IMR-90 (cell line): Measurements from ENCODE around the gene OR6X1. TPM values are rescaled to one million over a fixed set of nuclear protein-coding genes. Genes with fewer than 3 reads are reported as not detected.
A peak's percentile ranks its signal among the peaks of the same experiment; 100 is the strongest.
"Not testable (repeated sequence)": the region's sequence is repeated elsewhere in the genome, so short reads cannot be mapped to it uniquely, and the experiment has no call there.

Source experiments
- ATAC-seq: fragments of 200-7000 bp; cut with Tn5 transposase; 2 replicates; pipeline ENCODE4 v1.9.1; 2020; ENCODE audit warnings: low read depth, mild to moderate bottlenecking, moderate library complexity
- BruUV-seq: library from RNA; stranded (reverse); fragments of 400-500 nt; replicated peaks from 2 replicates; lab custom pipeline; 2021; lab: Mats Ljungman, UMichigan
- CTCF ChIA-PET: fragments of 300-600 bp; formaldehyde crosslinking; extraction: SDS; loops from one replicate; lab custom pipeline; 2021; ENCODE audit warnings: antibody characterized with exemption; lab: Yijun Ruan, JAX
- POLR2A ChIA-PET: fragments of 300-600 bp; sonication (Branson Sonifier 250); formaldehyde crosslinking; loops from one replicate; lab custom pipeline; 2022; ENCODE audit warnings: antibody characterized with exemption; ENCODE audit not compliant: unreplicated experiment; lab: Charles Lee
- DNase-seq: peaks from one replicate; pipeline ENCODE4 v3.0.0; 2013
- H2AFZ ChIP-seq: replicated peaks from 2 replicates; pipeline ENCODE3; 2013; ENCODE audit warnings: low read length, mild to moderate bottlenecking; ENCODE audit not compliant: poor library complexity
- H2AK5ac ChIP-seq: 2 replicates; pipeline ENCODE4 v1.6.1; 2013; ENCODE audit warnings: low read depth, low read length, inconsistent platforms
- H2AK9ac ChIP-seq: replicated peaks from 2 replicates; pipeline ENCODE3; 2013; ENCODE audit warnings: mild to moderate bottlenecking, low read depth, low read length, moderate library complexity; ENCODE audit not compliant: poor library complexity
- H2BK120ac ChIP-seq: 2 replicates; pipeline ENCODE4 v1.6.1; 2013; ENCODE audit warnings: low read depth, low read length, inconsistent platforms
- H2BK15ac ChIP-seq: 3 replicates; pipeline ENCODE4 v1.6.1; 2013; ENCODE audit warnings: low read depth, low read length, inconsistent platforms
- H2BK20ac ChIP-seq: 2 replicates; pipeline ENCODE4 v1.6.1; 2013; ENCODE audit warnings: low read depth, mild to moderate bottlenecking, inconsistent platforms, low read length, moderate library complexity
- H2BK5ac ChIP-seq: 2 replicates; pipeline ENCODE4 v1.6.1; 2013; ENCODE audit warnings: mild to moderate bottlenecking, low read depth, low read length, inconsistent platforms; ENCODE audit not compliant: poor library complexity, severe bottlenecking
- H3K14ac ChIP-seq: replicated peaks from 2 replicates; pipeline ENCODE4 v1.6.1; 2013; ENCODE audit warnings: low read depth, low read length, inconsistent platforms
- H3K18ac ChIP-seq: 2 replicates; pipeline ENCODE4 v1.6.1; 2013; ENCODE audit warnings: low read depth, low read length, control low read depth
- H3K23ac ChIP-seq: 2 replicates; pipeline ENCODE4 v1.6.1; 2013; ENCODE audit warnings: low read depth, low read length, inconsistent platforms
- H3K27ac ChIP-seq: 2 replicates; pipeline ENCODE4 v1.5.1; 2013; ENCODE audit warnings: mild to moderate bottlenecking, control low read depth, low read length; ENCODE audit not compliant: insufficient read depth
- H3K27me3 ChIP-seq: 2 replicates; pipeline ENCODE4 v1.6.1; 2013; ENCODE audit warnings: low read length; ENCODE audit not compliant: control insufficient read depth, insufficient read depth
- H3K36me3 ChIP-seq: 2 replicates; pipeline ENCODE4 v1.6.1; 2013; ENCODE audit warnings: low read length, mixed read lengths; ENCODE audit not compliant: control insufficient read depth, insufficient read depth
- H3K4ac ChIP-seq: 2 replicates; pipeline ENCODE4 v1.6.1; 2013; ENCODE audit warnings: low read depth, low read length, inconsistent platforms
- H3K4me1 ChIP-seq: 2 replicates; pipeline ENCODE4 v1.6.1; 2013; ENCODE audit warnings: low read length, mixed read lengths; ENCODE audit not compliant: control insufficient read depth, insufficient read depth
- H3K4me2 ChIP-seq: 2 replicates; pipeline ENCODE4 v1.6.1; 2013; ENCODE audit warnings: low read depth, mild to moderate bottlenecking, control low read depth, low read length, moderate library complexity
- H3K4me3 ChIP-seq: 2 replicates; pipeline ENCODE4 v1.5.1; 2013; ENCODE audit warnings: low read depth, mild to moderate bottlenecking, control low read depth, low read length, moderate library complexity; ENCODE audit not compliant: insufficient read depth
- H3K56ac ChIP-seq: 2 replicates; pipeline ENCODE4 v1.6.1; 2013; ENCODE audit warnings: low read length, inconsistent platforms; ENCODE audit not compliant: insufficient read depth; ENCODE audit errors: extremely low read depth
- H3K79me1 ChIP-seq, 2 experiments: 2 replicates each; pipeline ENCODE4 v1.6.1; 2013; ENCODE audit warnings: low read length in 2 of 2, inconsistent platforms in 1 of 2, low read depth in 1 of 2
- H3K9ac ChIP-seq: 2 replicates; pipeline ENCODE4 v1.6.1; 2013; ENCODE audit warnings: low read depth, low read length, control low read depth
- H3K9me1 ChIP-seq: 2 replicates; pipeline ENCODE4 v1.6.1; 2013; ENCODE audit warnings: low read length, inconsistent platforms; ENCODE audit not compliant: insufficient read depth
- H3K9me3 ChIP-seq: 2 replicates; pipeline ENCODE4 v1.6.1; 2013; ENCODE audit warnings: low read length; ENCODE audit not compliant: control insufficient read depth, insufficient read depth
- H4K20me1 ChIP-seq: 2 replicates; pipeline ENCODE4 v1.6.1; 2013; ENCODE audit warnings: low read length, inconsistent platforms; ENCODE audit not compliant: insufficient read depth
- H4K5ac ChIP-seq: 2 replicates; pipeline ENCODE4 v1.6.1; 2013; ENCODE audit warnings: mild to moderate bottlenecking, low read depth, low read length, control low read depth
- H4K8ac ChIP-seq, 2 experiments: 2 replicates each; pipeline ENCODE4 v1.6.1; 2013; ENCODE audit warnings: low read depth in 2 of 2, low read length in 2 of 2, control low read depth in 1 of 2, inconsistent platforms in 1 of 2
- H4K91ac ChIP-seq: 2 replicates; pipeline ENCODE4 v1.6.1; 2013; ENCODE audit warnings: low read depth, low read length, inconsistent platforms; ENCODE audit not compliant: insufficient read depth
- BHLHE40 ChIP-seq: fragments of 150-350 bp; IDR thresholded peaks from 2 replicates; pipeline ENCODE4 v1.6.1; 2016; ENCODE audit warnings: mild to moderate bottlenecking, low read depth, low read length
- CEBPB ChIP-seq: IDR thresholded peaks from 2 replicates; pipeline ENCODE4 v1.6.1; 2012; ENCODE audit warnings: low read depth, low read length, improper control_type of control experiment
- CHD1 ChIP-seq: IDR thresholded peaks from 2 replicates; pipeline ENCODE4 v1.6.1; 2012; ENCODE audit warnings: low read depth, low read length, improper control_type of control experiment
- MAZ ChIP-seq: IDR thresholded peaks from 2 replicates; pipeline ENCODE4 v1.6.1; 2012; ENCODE audit warnings: low read depth, mild to moderate bottlenecking, low read length, improper control_type of control experiment, moderate library complexity, borderline replicate concordance
- MXI1 ChIP-seq: IDR thresholded peaks from 2 replicates; pipeline ENCODE4 v1.6.1; 2012; ENCODE audit warnings: low read depth, mild to moderate bottlenecking, low read length, moderate library complexity, borderline replicate concordance
- POLR2A ChIP-seq: IDR thresholded peaks from 2 replicates; pipeline ENCODE4 v1.6.1; 2012; ENCODE audit warnings: mild to moderate bottlenecking, low read depth, low read length
- RAD21 ChIP-seq: IDR thresholded peaks from 2 replicates; pipeline ENCODE4 v1.6.1; 2012; ENCODE audit warnings: low read length, improper control_type of control experiment
- SMC3 ChIP-seq: fragments of 150-350 bp; IDR thresholded peaks from 2 replicates; pipeline ENCODE4 v1.6.1; 2016; ENCODE audit warnings: low read depth, mild to moderate bottlenecking, antibody characterized with exemption, low read length, moderate library complexity
- WGBS, 2 experiments: methylation state at CpG; one replicate each; pipeline versions ENCODE4 v1.1.5 to v1.1.7; 2013; ENCODE audit warnings: missing lambda C conversion rate in 2 of 2; ENCODE audit not compliant: insufficient read length in 1 of 2; ENCODE audit errors: extremely low coverage in 2 of 2; 5-methylcytosine and 5-hydroxymethylcytosine counted together
- dilution Hi-C: fragments of 300-500 bp; cut with HindIII; formaldehyde crosslinking; loops from one replicate; pipeline ENCODE4 v1.14.3; 2018; ENCODE audit warnings: low sequenced_read_pairs; ENCODE audit not compliant: unreplicated experiment
- in situ Hi-C: fragments of 300-500 bp; cut with MboI; formaldehyde crosslinking; loops from 3 replicates; pipeline ENCODE4 v1.14.3; 2019; ENCODE audit warnings: low sequenced_read_pairs, inconsistent platforms, mixed read lengths
- intact Hi-C: fragments of 100-400 bp; cut with micrococcal nuclease; formaldehyde crosslinking; loops from 2 replicates; pipeline ENCODE4 v1.10.0; 2022
- polyA plus RNA-seq, 3 experiments: library from polyadenylated mRNA; depleted of rRNA; stranded (reverse); fragments of >200 nt; gene quantifications; 2 replicates each; pipeline ENCODE4 v1.2.3, GENCODE V29; 2012; ENCODE audit warnings: low replicate concordance in 1 of 3
- total RNA-seq: library from RNA; depleted of rRNA; stranded (reverse); fragments of >200 nt; gene quantifications from 2 replicates; pipeline ENCODE4 v1.2.3, GENCODE V29; 2012
- TF ChIP-seq, protein P1 (sequence below): fragments of 150-350 bp; IDR thresholded peaks from 2 replicates; pipeline ENCODE4 v1.6.1; 2017; ENCODE audit warnings: mild to moderate bottlenecking, antibody characterized with exemption, low read length, low read depth

The OR6X1 gene
- total and polyA plus RNA-seq, 2 of the 4 experiments (the other 2 are of a cell fraction): not detected

GRCh38 chr11:123718063-123718462 is 36.3 kb downstream of the OR6X1 start:
- H3K56ac ChIP-seq: no peak overlapping the region
- H3K23ac ChIP-seq: no peak overlapping the region

DNA sequence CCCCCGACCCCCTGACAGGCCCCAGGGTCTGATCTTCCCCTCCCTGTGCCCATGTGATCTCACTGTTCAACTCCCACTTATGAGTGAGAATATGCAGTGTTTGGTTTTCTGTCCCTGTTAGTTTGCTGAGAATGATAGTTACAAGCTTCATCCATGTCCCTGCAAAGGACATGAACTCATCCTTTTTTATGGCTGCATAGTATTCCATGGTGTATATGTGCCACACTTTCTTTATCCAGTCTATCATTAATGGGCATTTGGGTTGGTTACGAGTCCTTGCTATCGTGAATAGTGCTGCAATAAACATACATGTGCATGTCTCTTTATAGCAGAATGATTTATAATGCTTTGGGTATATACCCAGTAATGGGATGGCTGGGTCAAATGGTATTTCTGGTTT is 41.7 kb downstream of the OR6X1 start:
- H3K9me1 ChIP-seq, H3K14ac ChIP-seq, H3K9me3 ChIP-seq, H3K9ac ChIP-seq, H4K8ac ChIP-seq, BruUV-seq, H2BK15ac ChIP-seq, H2AK5ac ChIP-seq, H2AK9ac ChIP-seq, H3K4me1 ChIP-seq, H2AFZ ChIP-seq, H3K79me1 ChIP-seq, H4K5ac ChIP-seq, H3K36me3 ChIP-seq, H2BK5ac ChIP-seq, in situ Hi-C loops, intact Hi-C loops, H3K27ac ChIP-seq, H2BK20ac ChIP-seq, H4K91ac ChIP-seq, H3K4me3 ChIP-seq, H3K23ac ChIP-seq, H3K27me3 ChIP-seq, H2BK120ac ChIP-seq, ATAC-seq, H4K20me1 ChIP-seq, H3K4ac ChIP-seq, H3K56ac ChIP-seq, H3K18ac ChIP-seq, dilution Hi-C loops, DNase-seq, H3K4me2 ChIP-seq, POLR2A ChIA-PET: not testable (repeated sequence)
- CTCF ChIA-PET: interaction anchor here (2.5 kb wide), 1 partner anchor 132 kb away, joined by 12 read pairs; no protein-coding TSS in a partner anchor
- WGBS, 2 experiments: no CpG with 5 or more reads among the region's 3 CpGs

More at GRCh38 chr11:123718063-123718462, 36.3 kb downstream of the OR6X1 start:
- H3K9ac ChIP-seq: no peak overlapping the region
- ChIA-PET POLR2A (no interaction called here), CTCF (interaction anchor here (0.7 kb wide), 1 partner anchor 258 kb away, joined by 6 read pairs; no protein-coding TSS in a partner anchor)
- H3K36me3 ChIP-seq: no peaks in the 10 kb centered on the region
- no peak overlapping the region for H2BK20ac ChIP-seq
- H3K4me3 ChIP-seq: no peak overlapping the region
- no peak for TF ChIP-seq BHLHE40
- TF ChIP-seq CEBPB: peak; percentile 16; the same call in 1 of the 2 replicates
- no peak for TF ChIP-seq POLR2A
- no peak for TF ChIP-seq RAD21
- TF ChIP-seq, protein P1, sequence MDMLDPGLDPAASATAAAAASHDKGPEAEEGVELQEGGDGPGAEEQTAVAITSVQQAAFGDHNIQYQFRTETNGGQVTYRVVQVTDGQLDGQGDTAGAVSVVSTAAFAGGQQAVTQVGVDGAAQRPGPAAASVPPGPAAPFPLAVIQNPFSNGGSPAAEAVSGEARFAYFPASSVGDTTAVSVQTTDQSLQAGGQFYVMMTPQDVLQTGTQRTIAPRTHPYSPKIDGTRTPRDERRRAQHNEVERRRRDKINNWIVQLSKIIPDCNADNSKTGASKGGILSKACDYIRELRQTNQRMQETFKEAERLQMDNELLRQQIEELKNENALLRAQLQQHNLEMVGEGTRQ: no peak
- TF ChIP-seq SMC3: no peak
- TF ChIP-seq MAZ: no peak
- TF ChIP-seq CHD1: no peak
- no peak for TF ChIP-seq MXI1
- H3K27me3 ChIP-seq: peaks cover 2% of the 10 kb centered on the region; the same call in 1 of the 2 replicates
- dilution Hi-C loops (no loop called here), intact Hi-C loops (no loop called here), in situ Hi-C loops (no loop called here)
- no peak overlapping the region for H4K5ac ChIP-seq
- H3K27ac ChIP-seq: no peak overlapping the region
- H3K4me2 ChIP-seq: no peak overlapping the region
- no peak overlapping the region for H3K18ac ChIP-seq
- no peak overlapping the region for H2BK15ac ChIP-seq
- BruUV-seq: no TSS peak
- H3K9me1 ChIP-seq: no peaks in the 10 kb centered on the region; the same call in 1 of the 2 replicates
- H2AK5ac ChIP-seq: no peak overlapping the region
- no peak overlapping the region for H4K91ac ChIP-seq
- H2AK9ac ChIP-seq: no peak overlapping the region
- H3K14ac ChIP-seq: no peak overlapping the region
- H3K9me3 ChIP-seq: no peaks in the 10 kb centered on the region
- DNase-seq (no peak), ATAC-seq (no peak)
- H2BK5ac ChIP-seq: no peak overlapping the region
- no peaks in the 10 kb centered on the region for H3K4me1 ChIP-seq
- WGBS, 2 experiments: no CpG with 5 or more reads among the region's 2 CpGs
- H3K4ac ChIP-seq: no peak overlapping the region
- H3K79me1 ChIP-seq: no peaks in the 10 kb centered on the region
- H2AFZ ChIP-seq: no peak overlapping the region
- H4K8ac ChIP-seq: no peak overlapping the region
- H4K20me1 ChIP-seq: no peaks in the 10 kb centered on the region
- H2BK120ac ChIP-seq: no peak overlapping the region
